SIG-M5 (cell line): ENCODE results near the gene NLGN1.

Source experiments
- DNase-seq: peaks from one replicate; lab custom pipeline; 2025; lab: John Stamatoyannopoulos, UW

NLGN1 gene

DNA sequence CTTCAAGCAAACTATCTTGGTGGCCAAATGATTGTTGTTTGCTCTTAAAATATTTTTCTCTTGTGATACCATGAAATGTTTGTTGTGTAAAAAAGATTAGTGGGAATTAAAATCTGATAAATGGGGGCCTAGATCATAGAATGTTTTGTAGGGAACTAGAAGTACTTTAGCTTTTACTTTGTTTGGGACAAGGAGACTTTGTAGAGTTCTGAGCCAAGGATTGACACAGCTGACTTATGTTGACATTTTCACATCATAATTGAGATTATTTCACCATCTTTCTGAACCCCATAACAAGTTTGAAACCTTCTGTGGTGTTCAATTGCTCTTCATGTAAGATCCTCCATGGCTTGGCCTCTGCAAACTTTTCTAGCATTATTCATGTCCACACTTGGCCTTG, 235.4 kb downstream of the NLGN1 start:
- no peak for DNase-seq

DNA sequence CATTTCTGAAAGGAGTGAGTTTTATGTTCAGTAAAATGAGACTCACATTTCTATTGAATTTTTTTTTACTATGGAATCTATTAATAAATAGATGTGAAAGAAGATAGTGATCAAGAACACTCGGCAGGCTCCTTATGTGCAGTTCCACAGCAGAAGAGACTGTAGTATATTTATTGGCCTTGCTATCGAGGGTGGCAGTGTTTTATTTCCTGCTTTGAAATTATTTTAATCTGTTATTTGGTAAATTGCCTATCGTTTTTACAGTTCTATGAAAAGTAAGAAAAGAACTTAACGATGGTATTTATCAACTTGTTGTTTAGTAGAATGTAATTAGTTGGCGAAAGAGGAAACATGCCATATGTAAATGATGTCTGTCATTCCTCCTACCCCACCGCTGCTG, 238.3 kb downstream of the NLGN1 start:
- DNase-seq = no peak

DNA sequence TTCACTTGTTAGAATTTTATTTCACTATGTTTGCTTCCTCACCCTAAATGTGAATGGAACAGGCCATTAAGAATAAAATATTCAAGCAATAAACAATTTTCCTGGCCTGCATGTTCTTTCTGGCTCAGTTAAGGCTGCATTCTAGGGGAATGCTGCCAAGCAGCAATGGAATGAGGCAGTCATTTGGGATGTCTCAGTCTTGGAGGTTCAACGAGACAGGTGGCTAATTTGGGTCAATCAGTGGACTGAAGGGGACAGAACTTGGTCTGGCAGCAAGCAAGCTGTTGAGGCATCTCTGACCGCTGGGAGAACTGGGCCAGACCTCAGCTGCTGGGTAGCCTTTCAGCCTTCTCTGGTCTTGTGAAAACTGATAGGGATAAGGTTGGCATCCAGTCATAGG, 241.6 kb downstream of the NLGN1 start:
- DNase-seq = no peak

DNA sequence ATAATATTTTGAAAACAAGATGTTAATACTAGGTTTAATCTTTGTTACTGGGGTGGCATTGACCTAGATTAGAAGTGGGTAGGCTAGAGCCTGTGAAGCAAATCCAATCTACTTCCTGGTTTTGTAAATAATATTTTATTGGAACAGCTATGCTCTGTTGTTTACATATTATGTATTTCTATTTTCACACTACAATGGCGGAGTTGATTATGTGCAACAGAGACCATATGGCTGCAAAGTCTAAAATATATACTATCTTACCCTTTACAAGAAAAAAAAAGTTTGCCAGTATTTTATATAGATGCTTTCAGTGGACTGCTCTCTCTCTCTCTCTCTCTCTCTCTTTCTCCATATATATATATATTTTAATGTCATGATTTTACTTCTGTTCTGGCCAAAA, 244.2 kb downstream of the NLGN1 start:
- DNase-seq = no peak

DNA sequence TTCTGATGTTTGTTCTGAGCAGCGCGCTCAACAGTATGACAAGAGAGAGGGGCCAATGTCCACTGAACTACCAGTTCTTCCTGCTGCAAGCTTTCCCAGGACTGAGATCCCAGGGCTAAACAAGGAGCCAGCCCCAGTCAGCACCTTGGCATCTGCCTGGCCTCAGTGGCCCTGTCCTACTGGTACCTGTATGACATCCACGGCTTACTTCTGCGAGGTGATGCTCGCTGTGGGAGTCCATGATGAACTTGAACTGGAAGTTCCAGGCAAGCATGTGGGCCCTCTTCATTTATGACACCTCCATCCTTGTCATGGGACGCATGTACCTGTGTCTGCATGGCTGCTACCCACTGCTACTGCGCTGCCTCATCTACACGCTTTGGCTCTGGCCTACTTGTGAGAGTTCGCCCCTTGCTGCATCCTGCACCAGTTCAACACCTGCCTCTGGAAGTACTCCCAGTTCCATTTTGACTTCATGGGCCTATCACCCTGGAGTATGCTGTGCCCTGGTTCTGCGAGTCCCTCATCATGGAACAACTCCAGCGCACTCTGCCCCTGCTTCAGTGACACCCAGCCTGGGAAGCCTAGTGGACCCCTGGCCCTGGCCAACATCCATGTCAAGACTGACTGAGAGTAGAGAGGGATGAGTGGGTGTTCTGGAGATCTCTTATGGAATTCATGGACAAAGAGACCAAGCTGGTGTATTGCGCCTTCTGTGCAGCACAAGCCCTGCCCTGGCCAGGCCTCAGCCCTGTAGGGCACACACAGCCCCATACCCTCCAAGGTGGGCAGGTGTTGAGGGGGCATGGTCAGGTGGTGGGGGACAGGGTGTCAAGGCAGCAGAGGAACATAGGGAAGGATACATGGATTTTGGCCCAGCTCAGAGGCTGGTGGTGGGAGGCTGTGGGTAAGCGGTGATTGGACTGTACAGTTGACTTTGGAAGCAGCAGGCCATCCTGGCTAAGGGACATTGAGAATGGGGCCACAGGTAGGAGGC, 246.8 kb downstream of the NLGN1 start:
- no peak for DNase-seq

DNA sequence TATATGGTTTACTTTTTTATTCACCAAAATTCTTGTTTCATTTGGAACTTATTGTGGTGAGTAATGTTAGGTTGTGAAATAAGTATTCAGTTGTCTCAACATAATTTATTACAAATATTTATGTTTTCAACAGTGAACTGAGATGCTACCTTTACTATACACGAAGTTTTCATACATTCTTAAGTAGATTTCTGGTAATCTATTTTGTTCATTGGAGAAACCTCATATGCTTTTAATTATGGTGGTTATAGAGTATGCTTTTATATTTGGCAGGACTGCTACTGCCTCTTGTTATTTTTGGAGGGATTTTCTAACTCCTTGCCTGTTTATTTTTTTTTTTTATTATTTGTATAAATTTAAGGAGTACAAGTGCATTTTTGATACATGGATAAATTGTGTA, 253.1 kb downstream of the NLGN1 start:
- no peak for DNase-seq

DNA sequence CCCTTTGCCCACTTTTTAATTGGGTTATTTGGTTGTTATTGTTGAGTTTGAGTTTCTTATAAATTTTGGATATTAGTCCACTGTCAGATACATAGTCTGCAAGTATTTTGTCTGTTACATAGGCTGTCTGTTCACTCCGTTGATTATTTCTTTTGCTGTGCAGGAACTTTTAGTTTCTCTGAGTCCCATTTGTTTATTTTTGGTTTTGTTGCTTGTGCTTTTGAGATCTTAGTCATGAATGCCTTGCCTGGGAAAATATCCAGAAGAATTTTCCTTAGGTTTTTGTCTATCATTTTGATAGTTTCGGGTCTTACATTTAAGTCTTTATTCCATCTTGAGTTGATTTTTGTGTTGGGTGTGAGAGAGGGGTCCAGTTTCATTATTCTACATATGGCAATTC, 254.5 kb downstream of the NLGN1 start:
- DNase-seq = no peak

DNA sequence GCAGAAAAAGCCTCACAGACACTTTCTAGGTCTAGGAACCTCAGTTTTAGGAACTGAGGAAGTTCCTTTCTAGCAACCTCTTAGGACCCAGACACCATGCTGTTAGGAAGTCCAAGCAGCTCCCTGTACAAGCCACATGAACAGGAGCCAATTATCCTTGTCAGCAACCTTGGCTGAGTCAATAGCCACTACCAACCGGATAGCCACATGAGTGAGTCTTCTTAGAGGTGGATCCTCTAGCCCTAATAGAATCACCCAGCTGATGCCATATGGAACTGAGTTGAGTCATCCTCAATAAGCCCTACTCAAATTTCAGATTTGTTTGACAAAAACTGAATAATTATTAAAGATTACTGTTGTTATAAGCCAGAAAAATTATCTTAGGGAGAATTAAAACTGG, 256.2 kb downstream of the NLGN1 start:
- no peak for DNase-seq

DNA sequence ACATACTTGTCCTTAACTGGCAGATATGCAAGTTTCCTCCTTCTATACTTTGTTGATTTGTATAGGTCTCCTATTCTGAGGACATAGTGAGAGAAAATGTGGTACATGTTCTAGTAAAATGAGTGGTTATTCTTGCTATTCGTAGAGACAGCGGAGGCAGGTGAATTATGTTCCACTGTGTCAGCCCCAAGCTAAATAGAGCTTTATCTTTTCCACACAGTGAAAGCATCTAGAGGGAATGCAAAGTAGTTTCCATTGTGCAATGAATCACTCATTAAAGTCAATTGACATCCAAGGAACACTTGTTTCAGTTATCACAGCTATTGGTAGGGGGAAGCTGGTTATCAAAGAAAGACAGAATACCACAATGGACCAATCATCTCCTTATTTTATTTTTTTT, 262.4 kb downstream of the NLGN1 start:
- no peak for DNase-seq

DNA sequence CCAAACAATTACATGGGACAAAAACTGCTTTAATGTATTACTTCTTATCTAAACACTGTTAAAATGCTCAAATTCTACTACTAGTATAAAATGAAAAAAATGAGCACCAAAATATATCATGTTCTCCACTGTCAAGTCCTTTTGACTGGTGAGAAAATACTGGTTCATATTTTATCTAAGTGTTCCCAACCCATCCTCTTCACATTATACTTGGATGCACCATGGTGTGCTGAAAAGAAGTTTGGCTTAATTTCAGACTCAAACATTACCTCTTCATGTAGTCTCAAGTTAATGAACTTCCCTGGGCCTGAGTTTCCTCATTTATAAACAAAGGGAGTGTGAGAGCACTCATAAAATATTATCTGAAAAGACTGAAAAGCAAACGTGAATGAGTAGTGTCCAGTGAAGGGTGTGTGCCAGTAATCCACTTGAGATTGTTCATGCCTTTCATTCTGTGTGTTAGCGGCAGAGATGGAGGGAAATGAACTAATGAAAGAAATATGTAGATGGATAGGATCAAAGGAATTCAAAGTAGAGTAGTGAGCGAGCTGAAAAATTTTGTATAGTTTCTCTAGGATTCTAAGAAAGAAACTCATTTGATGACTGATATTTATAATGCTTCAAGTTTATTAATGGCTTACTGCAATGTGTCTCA, 263.2 kb downstream of the NLGN1 start:
- no peak for DNase-seq

DNA sequence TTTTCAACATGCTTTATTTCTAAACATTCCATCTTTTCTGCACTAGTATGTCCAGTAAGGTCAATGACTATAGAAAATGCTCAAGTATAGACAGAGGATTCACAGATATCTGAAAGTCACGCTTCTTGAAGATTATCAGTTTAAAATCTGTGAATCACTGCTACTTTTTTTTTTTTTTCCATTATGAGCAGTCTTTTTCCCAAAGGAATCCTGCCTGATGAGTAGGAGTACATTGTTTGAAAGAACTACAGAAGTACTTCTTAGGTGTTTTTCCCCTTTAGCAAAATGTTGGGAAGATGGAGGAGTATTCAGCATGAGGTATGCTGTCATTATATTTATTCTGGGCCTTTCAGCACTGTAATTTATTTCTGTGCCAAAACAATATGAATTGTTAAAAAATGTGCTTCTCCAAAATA, 266.2 kb downstream of the NLGN1 start:
- DNase-seq = no peak

DNA sequence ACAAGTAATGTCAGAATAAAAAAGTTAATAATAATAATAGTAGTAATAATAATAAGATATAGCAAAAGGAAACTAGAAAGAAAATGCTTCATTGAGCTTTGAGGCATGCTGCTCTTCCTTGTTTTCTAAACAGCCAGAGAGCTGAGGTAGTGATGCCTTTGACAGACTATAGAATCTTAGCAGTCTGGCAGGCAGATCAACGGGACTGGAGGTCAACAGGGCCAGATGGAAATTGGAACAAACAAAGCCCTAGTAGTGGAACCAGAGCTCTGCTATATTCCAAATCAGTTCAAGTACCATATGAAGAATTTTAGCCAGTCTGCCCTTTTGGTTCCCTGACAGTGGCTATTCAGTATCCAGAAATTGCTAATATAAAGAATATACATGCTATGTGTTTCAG, 278.6 kb downstream of the NLGN1 start:
- no peak for DNase-seq

DNA sequence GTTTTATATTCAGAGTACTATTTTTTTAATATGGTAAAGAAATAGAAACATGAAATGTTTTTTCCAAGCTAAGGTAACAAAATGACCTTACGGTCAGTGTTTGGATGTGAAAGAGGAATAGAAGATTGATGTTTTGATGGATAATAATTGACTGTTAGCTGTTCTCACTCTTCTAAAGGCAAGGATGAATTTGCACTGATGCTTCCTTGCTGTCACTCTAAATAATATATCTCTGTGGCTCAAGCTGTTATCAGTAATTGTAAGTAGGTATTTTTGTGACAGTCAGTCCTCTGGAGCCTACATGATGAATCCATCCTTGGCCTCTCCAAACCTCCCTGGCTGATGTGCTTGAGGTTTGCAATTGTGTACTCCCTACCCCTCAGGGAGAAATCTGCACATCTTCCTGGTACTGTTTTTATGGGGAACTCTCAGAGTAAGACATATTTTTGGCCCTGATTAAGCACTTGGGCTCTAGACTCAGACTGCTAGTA, 283.7 kb downstream of the NLGN1 start:
- DNase-seq = no peak

DNA sequence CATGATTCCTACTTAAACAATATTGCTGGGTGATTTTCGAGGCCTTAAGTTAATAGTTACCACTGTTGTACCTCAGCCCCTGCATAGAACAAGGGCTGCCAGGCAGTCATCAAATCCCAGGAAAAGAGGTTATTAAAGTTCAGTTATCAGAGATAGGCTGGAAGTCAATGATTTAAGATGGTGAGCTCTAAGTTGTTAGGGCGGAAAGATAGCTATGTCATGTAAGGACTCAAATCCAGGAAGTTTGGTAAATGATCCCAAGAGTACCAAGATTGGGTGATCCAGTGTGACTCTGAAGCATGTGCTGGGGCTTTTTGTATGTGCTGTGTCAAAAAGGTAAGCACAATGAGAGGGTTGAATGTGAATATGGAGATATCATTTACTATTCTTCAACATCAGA, 287.9 kb downstream of the NLGN1 start:
- DNase-seq = no peak

DNA sequence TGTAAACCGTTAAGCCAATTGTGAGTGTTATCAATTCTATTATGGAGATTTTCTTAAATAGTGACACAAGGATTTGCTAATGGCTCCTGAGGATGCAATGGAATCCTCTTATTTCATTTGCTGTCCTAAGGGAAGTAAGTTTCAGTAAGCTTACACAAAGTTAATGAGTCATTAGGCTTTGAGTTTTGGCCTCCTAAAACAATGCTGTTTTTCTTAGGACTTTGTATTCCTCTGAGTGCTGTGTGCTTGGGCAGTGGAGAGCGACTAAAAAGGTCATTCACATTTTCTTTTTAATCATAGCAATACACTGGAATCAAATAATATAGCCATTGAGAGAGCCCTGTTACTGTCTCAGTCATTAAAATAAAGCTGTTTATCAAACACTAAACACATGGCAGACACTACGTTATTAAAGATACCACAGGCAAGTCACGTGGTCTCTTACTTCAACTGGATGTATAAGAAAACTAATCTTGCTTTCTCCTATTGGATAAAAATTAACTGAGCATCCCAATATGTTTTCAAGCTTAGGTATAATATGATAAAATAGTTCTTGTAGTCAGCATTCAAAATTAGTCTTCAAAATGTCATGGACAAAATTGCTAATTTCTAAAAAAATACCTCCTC, 290.8 kb downstream of the NLGN1 start:
- no peak for DNase-seq

DNA sequence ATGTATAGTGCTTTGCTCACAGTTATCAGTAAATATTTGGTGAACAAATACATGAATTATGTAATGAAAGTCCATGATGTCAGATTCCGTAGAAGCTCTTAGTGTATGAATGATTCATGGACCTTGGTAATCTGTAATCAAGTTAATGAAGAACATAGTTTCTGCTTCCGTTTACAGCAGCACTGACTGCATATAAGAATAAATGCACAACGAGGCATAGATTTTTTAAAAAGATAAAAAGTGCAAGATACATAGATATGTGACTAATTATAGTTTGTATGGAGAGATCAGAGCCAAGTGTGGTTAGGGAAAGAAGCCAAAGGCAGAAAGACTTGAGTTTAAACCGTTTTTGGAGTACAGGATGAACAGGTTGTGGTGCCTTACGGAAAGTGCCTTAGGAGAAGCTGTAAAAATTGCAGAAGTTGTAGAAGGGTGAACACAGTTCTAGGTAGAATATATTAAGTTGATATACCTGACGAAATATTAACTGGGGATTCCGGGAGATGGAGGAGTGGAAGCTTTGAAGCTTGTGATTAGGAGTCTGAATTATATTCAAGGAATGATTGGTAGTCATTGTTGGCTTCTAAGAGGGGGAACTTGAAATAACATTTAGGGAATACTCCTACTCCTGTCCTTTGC, 293.1 kb downstream of the NLGN1 start:
- DNase-seq = no peak

DNA sequence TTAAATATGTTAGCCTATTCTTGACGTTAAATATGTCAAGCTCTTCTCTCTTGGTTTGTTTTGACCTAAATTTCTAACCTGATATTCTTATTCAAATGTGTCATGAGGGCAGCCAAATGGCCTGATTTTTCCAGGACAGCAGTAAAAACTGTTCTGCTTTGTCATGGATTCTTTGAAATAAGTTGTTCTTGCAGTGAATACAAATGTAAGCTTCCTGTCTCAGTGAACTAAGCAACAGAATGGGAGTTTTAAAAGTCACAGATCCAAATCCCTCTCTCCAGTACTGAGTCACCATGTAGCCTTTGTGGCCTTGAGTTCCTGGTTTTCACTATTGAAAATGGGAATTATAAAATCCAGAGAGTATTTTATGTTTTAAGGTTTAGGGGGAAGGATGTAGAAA, 301.8 kb downstream of the NLGN1 start:
- no peak for DNase-seq

DNA sequence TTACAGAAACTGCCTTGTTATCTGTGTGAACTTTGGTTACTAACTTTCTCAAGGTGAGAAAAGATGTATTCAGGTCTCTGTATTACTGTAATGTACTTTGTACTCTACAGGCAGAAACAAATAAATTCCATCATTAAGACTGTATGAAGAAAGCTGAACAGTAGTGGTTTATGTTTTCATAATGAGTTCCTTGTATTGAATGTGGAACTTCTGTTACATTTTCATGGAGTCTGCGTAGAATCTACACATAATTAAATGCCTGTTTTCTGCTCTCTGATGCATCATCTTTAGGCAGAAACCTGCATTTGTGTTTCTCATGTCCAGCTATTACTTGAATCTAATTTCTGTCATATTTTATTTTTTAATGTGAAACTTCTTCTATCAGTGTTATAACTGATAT, 302.8 kb downstream of the NLGN1 start:
- no peak for DNase-seq

DNA sequence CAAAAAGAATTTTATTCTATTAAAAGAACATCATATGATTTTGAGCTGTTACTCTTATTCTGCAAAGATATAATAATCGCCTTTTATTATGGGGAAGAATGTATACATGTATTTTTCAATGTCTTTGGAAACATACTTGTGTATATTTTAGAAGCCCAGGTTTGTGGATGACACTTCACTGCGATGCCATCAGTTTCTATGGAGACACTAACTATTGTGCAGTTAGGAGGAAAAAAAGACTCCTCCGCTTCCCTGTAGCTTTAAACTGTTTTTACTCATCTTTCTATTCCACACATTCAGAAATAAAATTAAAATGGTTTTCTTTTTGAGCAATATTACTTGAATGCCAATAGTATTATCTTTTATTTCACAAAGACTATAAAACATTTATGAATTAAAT, 305.0 kb downstream of the NLGN1 start:
- no peak for DNase-seq

DNA sequence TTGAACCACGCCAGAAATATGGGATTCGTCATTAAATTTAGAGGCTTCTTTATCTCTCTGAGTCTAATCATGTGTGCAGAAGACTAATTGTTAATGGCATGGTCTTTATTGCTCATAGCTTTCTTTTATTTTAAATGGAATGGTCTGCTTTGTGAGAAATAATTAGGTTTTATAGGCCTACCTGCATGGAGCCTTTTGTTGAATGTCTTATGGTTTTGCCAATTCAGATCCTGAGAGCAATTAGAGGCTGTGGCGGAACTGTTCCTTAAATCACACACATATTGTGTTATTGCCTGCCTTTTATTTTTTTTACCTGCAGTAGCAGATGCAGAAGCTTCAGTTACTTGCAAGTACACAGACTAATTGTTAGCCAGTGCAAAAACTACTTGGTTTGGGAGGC, 306.2 kb downstream of the NLGN1 start:
- no peak for DNase-seq

DNA sequence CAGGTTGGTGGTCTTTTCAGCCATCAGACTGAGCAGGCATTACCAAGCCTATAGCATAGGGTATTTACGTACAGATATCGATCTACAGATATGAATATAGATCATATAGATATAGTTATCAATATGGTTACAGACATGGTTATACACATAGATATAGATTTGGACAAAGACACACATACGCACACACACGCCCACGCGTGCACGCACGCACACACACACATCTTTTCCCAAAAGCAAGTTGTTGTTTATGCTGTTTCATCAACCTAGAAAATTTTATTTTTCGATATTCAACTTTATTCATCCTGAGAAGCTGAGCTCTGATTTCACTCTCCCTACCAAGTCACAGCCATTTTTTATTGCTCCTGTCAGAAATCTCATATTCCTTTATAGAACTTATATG, 309.1 kb downstream of the NLGN1 start:
- DNase-seq = no peak

DNA sequence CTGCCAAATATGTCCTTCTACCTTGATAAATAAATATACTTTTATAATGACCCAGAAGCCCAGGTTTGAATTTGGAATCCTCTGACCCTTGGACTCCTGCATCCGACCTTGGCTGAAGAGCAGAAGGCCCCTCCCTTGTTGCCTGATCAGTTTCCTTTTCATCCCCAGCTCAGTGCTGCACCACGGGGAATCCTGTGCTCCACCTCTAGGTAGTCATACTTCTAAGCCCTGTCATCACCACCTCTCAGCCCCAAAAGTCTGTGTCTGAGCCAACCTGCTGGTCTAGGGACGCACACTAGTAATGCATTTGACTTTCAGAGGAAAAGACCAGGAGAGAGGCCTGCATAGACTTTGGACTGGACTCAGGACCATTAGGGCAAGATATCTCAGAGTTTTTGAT, 310.6 kb downstream of the NLGN1 start:
- no peak for DNase-seq
